ENCODE results near the gene PCBP3.
"Not testable (repeated sequence)": the region's sequence is repeated elsewhere in the genome, so short reads cannot be mapped to it uniquely, and the experiment has no call there.

Gene PCBP3

GRCh38 chr21:45613881-45614280 lies 29.6 kb upstream of the PCBP3 start:
- no peak for DNase-seq

GRCh38 chr21:45615145-45615711 lies 28.3 kb upstream of the PCBP3 start:
- DNase-seq: no peak

- no peak for DNase-seq
Observed at GRCh38 chr21:45617021-45617921, 26.3 kb upstream of the PCBP3 start.

GRCh38 chr21:45618287-45618686 lies 25.2 kb upstream of the PCBP3 start:
- DNase-seq: peak; percentile 41

GRCh38 chr21:45618846-45619485 lies 24.6 kb upstream of the PCBP3 start:
- no peak for DNase-seq

GRCh38 chr21:45620201-45620923 lies 23.2 kb upstream of the PCBP3 start:
- no peak for DNase-seq

- not testable (repeated sequence) for DNase-seq
Observed at GRCh38 chr21:45621435-45622331, 21.8 kb upstream of the PCBP3 start.

- no peak for DNase-seq
Observed at GRCh38 chr21:45622416-45623097, 21.0 kb upstream of the PCBP3 start.

GRCh38 chr21:45623436-45623835 lies 20.1 kb upstream of the PCBP3 start:
- DNase-seq: no peak

- DNase-seq: not testable (repeated sequence)
Observed at GRCh38 chr21:45626127-45626526, 17.4 kb upstream of the PCBP3 start.

- no peak for DNase-seq
Observed at GRCh38 chr21:45629046-45629981, 14.2 kb upstream of the PCBP3 start.

GRCh38 chr21:45630066-45630694 lies 13.3 kb upstream of the PCBP3 start:
- no peak for DNase-seq

- DNase-seq: no peak
Observed at GRCh38 chr21:45630876-45631275, 12.6 kb upstream of the PCBP3 start.

- no peak for DNase-seq
Observed at GRCh38 chr21:45631540-45631939, 12.0 kb upstream of the PCBP3 start.

- no peak for DNase-seq
Observed at GRCh38 chr21:45632160-45632559, 11.4 kb upstream of the PCBP3 start.

- DNase-seq: no peak
Observed at GRCh38 chr21:45632637-45633251, 10.8 kb upstream of the PCBP3 start.

- DNase-seq: peak; percentile 20
Observed at GRCh38 chr21:45634511-45635183, 8.9 kb upstream of the PCBP3 start.

GRCh38 chr21:45635271-45636151 lies 8.0 kb upstream of the PCBP3 start:
- no peak for DNase-seq

Measured in fibroblast of skin of right quadriceps (primary cell).